ENCODE measurements around the gene TCEA2. TPM values are rescaled to one million over a fixed set of nuclear protein-coding genes. Genes with fewer than 3 reads are reported as not detected.

TCEA2 gene
- total and polyA plus RNA-seq, 2 of the 13 experiments (the other 11 are each of a cell fraction or from before 2014, with no cell fraction given) = 28.1 to 33.7 TPM

- TF ChIP-seq ZNF674 (CRISPR knock-in tag; IDR thresholded peaks at IDR 0.05; ENCODE audit: low read depth) (peak; percentile 98), ZBTB3 (CRISPR knock-in tag; IDR thresholded peaks at IDR 0.05; ENCODE audit: borderline replicate concordance, low read depth) (no peak; the same call in 1 of the 2 replicates), SMAD1 (CRISPR knock-in tag; IDR thresholded peaks at IDR 0.05; ENCODE audit: borderline replicate concordance, low read depth) (peak; percentile 96; the same call in 1 of the 2 replicates), POLR2AphosphoS5 (IDR thresholded peaks at IDR 0.05; ENCODE audit: low read depth, low read length) (peak; percentile 91), ZNF616 (CRISPR knock-in tag; IDR thresholded peaks at IDR 0.05; ENCODE audit: low read depth) (peak; percentile 76; the same call in 1 of the 2 replicates), TEAD3 (CRISPR knock-in tag; optimal IDR thresholded peaks at IDR 0.05; ENCODE audit: borderline replicate concordance) (no peak), KMT2A (CRISPR knock-in tag; IDR thresholded peaks at IDR 0.05) (peak; percentile 80; the same call in 1 of the 2 replicates), TOE1 (CRISPR knock-in tag; IDR thresholded peaks at IDR 0.05) (peak; percentile 84; the same call in 1 of the 2 replicates), DNMT3B (CRISPR knock-in tag; conservative IDR thresholded peaks at IDR 0.05) (0 out of 2 replicates have a peak, but pooled peaks have one; percentile 78), GATA4 (IDR thresholded peaks at IDR 0.05; ENCODE audit: borderline replicate concordance, low read depth) (peak; percentile 78; the same call in 1 of the 2 replicates), ELF3 (CRISPR knock-in tag; IDR thresholded peaks at IDR 0.05) (peak; percentile 75), RELA (CRISPR knock-in tag; IDR thresholded peaks at IDR 0.05) (peak; percentile 90; the same call in 1 of the 2 replicates), ZNF543 (CRISPR knock-in tag; IDR thresholded peaks at IDR 0.05) (peak; percentile 55; the same call in 1 of the 2 replicates), MYC (CRISPR knock-in tag; IDR thresholded peaks at IDR 0.05; ENCODE audit: borderline replicate concordance) (peak; percentile 95), ZNF24 (IDR thresholded peaks at IDR 0.05) (no peak), CAMTA2 (CRISPR knock-in tag; IDR thresholded peaks at IDR 0.05; ENCODE audit: borderline replicate concordance) (peak; percentile 98), SALL1 (CRISPR knock-in tag; IDR thresholded peaks at IDR 0.05) (no peak; the same call in 1 of the 2 replicates)
- TF ChIP-seq, protein P1, sequence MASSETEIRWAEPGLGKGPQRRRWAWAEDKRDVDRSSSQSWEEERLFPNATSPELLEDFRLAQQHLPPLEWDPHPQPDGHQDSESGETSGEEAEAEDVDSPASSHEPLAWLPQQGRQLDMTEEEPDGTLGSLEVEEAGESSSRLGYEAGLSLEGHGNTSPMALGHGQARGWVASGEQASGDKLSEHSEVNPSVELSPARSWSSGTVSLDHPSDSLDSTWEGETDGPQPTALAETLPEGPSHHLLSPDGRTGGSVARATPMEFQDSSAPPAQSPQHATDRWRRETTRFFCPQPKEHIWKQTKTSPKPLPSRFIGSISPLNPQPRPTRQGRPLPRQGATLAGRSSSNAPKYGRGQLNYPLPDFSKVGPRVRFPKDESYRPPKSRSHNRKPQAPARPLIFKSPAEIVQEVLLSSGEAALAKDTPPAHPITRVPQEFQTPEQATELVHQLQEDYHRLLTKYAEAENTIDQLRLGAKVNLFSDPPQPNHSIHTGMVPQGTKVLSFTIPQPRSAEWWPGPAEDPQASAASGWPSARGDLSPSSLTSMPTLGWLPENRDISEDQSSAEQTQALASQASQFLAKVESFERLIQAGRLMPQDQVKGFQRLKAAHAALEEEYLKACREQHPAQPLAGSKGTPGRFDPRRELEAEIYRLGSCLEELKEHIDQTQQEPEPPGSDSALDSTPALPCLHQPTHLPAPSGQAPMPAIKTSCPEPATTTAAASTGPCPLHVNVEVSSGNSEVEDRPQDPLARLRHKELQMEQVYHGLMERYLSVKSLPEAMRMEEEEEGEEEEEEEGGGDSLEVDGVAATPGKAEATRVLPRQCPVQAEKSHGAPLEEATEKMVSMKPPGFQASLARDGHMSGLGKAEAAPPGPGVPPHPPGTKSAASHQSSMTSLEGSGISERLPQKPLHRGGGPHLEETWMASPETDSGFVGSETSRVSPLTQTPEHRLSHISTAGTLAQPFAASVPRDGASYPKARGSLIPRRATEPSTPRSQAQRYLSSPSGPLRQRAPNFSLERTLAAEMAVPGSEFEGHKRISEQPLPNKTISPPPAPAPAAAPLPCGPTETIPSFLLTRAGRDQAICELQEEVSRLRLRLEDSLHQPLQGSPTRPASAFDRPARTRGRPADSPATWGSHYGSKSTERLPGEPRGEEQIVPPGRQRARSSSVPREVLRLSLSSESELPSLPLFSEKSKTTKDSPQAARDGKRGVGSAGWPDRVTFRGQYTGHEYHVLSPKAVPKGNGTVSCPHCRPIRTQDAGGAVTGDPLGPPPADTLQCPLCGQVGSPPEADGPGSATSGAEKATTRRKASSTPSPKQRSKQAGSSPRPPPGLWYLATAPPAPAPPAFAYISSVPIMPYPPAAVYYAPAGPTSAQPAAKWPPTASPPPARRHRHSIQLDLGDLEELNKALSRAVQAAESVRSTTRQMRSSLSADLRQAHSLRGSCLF (CRISPR knock-in tag; IDR thresholded peaks at IDR 0.05; ENCODE audit: borderline replicate concordance) = peak; percentile 34; the same call in 1 of the 2 replicates
- TF ChIP-seq, protein P2, sequence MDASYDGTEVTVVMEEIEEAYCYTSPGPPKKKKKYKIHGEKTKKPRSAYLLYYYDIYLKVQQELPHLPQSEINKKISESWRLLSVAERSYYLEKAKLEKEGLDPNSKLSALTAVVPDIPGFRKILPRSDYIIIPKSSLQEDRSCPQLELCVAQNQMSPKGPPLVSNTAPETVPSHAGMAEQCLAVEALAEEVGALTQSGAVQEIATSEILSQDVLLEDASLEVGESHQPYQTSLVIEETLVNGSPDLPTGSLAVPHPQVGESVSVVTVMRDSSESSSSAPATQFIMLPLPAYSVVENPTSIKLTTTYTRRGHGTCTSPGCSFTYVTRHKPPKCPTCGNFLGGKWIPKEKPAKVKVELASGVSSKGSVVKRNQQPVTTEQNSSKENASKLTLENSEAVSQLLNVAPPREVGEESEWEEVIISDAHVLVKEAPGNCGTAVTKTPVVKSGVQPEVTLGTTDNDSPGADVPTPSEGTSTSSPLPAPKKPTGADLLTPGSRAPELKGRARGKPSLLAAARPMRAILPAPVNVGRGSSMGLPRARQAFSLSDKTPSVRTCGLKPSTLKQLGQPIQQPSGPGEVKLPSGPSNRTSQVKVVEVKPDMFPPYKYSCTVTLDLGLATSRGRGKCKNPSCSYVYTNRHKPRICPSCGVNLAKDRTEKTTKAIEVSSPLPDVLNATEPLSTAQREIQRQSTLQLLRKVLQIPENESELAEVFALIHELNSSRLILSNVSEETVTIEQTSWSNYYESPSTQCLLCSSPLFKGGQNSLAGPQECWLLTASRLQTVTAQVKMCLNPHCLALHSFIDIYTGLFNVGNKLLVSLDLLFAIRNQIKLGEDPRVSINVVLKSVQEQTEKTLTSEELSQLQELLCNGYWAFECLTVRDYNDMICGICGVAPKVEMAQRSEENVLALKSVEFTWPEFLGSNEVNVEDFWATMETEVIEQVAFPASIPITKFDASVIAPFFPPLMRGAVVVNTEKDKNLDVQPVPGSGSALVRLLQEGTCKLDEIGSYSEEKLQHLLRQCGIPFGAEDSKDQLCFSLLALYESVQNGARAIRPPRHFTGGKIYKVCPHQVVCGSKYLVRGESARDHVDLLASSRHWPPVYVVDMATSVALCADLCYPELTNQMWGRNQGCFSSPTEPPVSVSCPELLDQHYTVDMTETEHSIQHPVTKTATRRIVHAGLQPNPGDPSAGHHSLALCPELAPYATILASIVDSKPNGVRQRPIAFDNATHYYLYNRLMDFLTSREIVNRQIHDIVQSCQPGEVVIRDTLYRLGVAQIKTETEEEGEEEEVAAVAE (CRISPR knock-in tag; IDR thresholded peaks at IDR 0.05; ENCODE audit: borderline replicate concordance) = peak; percentile 87
- TF ChIP-seq, protein P3, sequence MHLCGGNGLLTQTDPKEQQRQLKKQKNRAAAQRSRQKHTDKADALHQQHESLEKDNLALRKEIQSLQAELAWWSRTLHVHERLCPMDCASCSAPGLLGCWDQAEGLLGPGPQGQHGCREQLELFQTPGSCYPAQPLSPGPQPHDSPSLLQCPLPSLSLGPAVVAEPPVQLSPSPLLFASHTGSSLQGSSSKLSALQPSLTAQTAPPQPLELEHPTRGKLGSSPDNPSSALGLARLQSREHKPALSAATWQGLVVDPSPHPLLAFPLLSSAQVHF (CRISPR knock-in tag; IDR thresholded peaks at IDR 0.05) = peak; percentile 88; the same call in 1 of the 2 replicates
These were observed at the start of gene TCEA2 (continued) for GRCh38 chr20:64062596-64063388.
